Brain microvascular endothelial cell (primary cell): Measurements from ENCODE around the gene GLYATL3.

Experiments used
- DNase-seq: peaks from one replicate; pipeline ENCODE4 v3.0.0-alpha.2; 2020
- H3K27ac ChIP-seq: fragments of 250-450 bp; sonication (Bioruptor Pico); 2 replicates; pipeline ENCODE4 v1.5.1; 2020; ENCODE audit warnings: mild to moderate bottlenecking, moderate library complexity
- H3K27me3 ChIP-seq: fragments of 250-450 bp; sonication (Bioruptor Pico); replicated peaks from 2 replicates; pipeline ENCODE4 v1.5.1; 2020; ENCODE audit warnings: mild to moderate bottlenecking
- H3K36me3 ChIP-seq: fragments of 250-450 bp; sonication (Bioruptor Pico); replicated peaks from 2 replicates; pipeline ENCODE4 v1.5.1; 2020; ENCODE audit warnings: mild to moderate bottlenecking
- H3K4me3 ChIP-seq: 2 replicates; pipeline ENCODE4 v1.5.1; 2011; ENCODE audit warnings: low read depth, mild to moderate bottlenecking, control low read depth, low read length, moderate library complexity
- CTCF ChIP-seq: IDR thresholded peaks from 2 replicates; pipeline ENCODE4 v1.5.1; 2011; ENCODE audit warnings: low read depth, mild to moderate bottlenecking, moderate library complexity, low read length, control low read depth, inconsistent platforms; ENCODE audit errors: missing control alignments
- in situ Hi-C: cut with HindIII; loops from 2 replicates; pipeline ENCODE4 v1.10.0; 2017; ENCODE audit warnings: low sequenced_read_pairs, low pct_ligation_motif_present

Gene GLYATL3

GRCh38 chr6:49516147-49516505 lies 16.4 kb downstream of the GLYATL3 start:
- no peak for TF ChIP-seq CTCF
- no peak overlapping the region for H3K4me3 ChIP-seq
- no peak for DNase-seq
- no peak overlapping the region for H3K27ac ChIP-seq
- no peaks in the 10 kb centered on the region for H3K36me3 ChIP-seq
- no peaks in the 10 kb centered on the region for H3K27me3 ChIP-seq
- in situ Hi-C loops: no loop called here

- Histone ChIP-seq H3K4me3 (no peak overlapping the region), H3K27me3 (no peaks in the 10 kb centered on the region), H3K27ac (no peak overlapping the region), H3K36me3 (no peaks in the 10 kb centered on the region)
- no peak for TF ChIP-seq CTCF
- in situ Hi-C loops: no loop called here
- no peak for DNase-seq
Observed at GRCh38 chr6:49517919-49518318, 18.2 kb downstream of the GLYATL3 start.

- TF ChIP-seq CTCF: no peak
- Histone ChIP-seq H3K27me3 (no peaks in the 10 kb centered on the region), H3K27ac (no peak overlapping the region), H3K4me3 (no peak overlapping the region), H3K36me3 (no peaks in the 10 kb centered on the region)
- in situ Hi-C loops: no loop called here
- no peak for DNase-seq
Observed at GRCh38 chr6:49519660-49520059, 19.9 kb downstream of the GLYATL3 start.

- no peak for TF ChIP-seq CTCF
- Histone ChIP-seq H3K4me3 (no peak overlapping the region), H3K27me3 (no peaks in the 10 kb centered on the region), H3K36me3 (no peaks in the 10 kb centered on the region), H3K27ac (no peak overlapping the region)
- in situ Hi-C loops: no loop called here
- DNase-seq: no peak
Observed at GRCh38 chr6:49522710-49523593, 23.2 kb downstream of the GLYATL3 start.

GRCh38 chr6:49523901-49524300 lies 24.2 kb downstream of the GLYATL3 start:
- in situ Hi-C loops: no loop called here
- no peak for DNase-seq

More at GRCh38 chr6:49523901-49524300, 24.2 kb downstream of the GLYATL3 start:
- H3K27me3 ChIP-seq: no peaks in the 10 kb centered on the region
- TF ChIP-seq CTCF: no peak
- no peak overlapping the region for H3K4me3 ChIP-seq
- H3K36me3 ChIP-seq: no peaks in the 10 kb centered on the region
- H3K27ac ChIP-seq: no peak overlapping the region
